GM06990 (cell line): Measurements from ENCODE around the gene CSTPP1.

ENCODE experiments used
- DNase-seq: peaks from one replicate; pipeline ENCODE4 v3.0.0-alpha.2; 2011; ENCODE audit not compliant: insufficient read length; ENCODE audit errors: extremely low read depth
- H3K27me3 ChIP-seq: replicated peaks from 2 replicates; pipeline ENCODE4 v1.6.0; 2011; ENCODE audit warnings: low read length; ENCODE audit not compliant: control insufficient read depth, insufficient read depth
- H3K36me3 ChIP-seq: 2 replicates; pipeline ENCODE4 v1.5.1; 2011; ENCODE audit warnings: low read length; ENCODE audit not compliant: control insufficient read depth, insufficient read depth
- H3K4me3 ChIP-seq: replicated peaks from 2 replicates; pipeline ENCODE4 v1.5.1; 2011; ENCODE audit warnings: low read depth, mild to moderate bottlenecking, control low read depth, low read length
- TF ChIP-seq, protein P1 (sequence below): IDR thresholded peaks from 2 replicates; pipeline ENCODE4 v1.5.1; 2011; ENCODE audit warnings: low read length, control low read depth, mild to moderate bottlenecking, inconsistent platforms; ENCODE audit not compliant: insufficient read depth, poor library complexity, severe bottlenecking

CSTPP1 gene

DNA sequence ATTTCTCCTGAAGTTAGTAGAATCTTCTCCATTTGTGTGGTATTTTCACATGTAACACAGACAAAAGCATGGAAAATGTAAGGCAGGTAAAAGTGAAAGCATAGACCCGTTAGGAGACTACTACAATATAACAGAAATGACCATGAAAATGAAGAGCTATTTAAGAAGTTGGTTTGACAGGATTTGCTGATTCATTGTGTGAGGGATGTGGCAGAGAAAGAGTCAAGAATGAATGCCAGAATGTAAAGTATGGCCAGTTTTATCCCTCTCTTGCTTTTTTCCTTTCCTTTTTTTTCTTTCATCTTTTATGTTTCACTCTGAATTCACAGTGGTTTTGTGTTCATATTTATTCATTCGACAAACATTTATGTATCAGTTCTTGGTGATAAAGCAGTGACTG lies 124.2 kb downstream of the CSTPP1 start:
- TF ChIP-seq, protein P1, sequence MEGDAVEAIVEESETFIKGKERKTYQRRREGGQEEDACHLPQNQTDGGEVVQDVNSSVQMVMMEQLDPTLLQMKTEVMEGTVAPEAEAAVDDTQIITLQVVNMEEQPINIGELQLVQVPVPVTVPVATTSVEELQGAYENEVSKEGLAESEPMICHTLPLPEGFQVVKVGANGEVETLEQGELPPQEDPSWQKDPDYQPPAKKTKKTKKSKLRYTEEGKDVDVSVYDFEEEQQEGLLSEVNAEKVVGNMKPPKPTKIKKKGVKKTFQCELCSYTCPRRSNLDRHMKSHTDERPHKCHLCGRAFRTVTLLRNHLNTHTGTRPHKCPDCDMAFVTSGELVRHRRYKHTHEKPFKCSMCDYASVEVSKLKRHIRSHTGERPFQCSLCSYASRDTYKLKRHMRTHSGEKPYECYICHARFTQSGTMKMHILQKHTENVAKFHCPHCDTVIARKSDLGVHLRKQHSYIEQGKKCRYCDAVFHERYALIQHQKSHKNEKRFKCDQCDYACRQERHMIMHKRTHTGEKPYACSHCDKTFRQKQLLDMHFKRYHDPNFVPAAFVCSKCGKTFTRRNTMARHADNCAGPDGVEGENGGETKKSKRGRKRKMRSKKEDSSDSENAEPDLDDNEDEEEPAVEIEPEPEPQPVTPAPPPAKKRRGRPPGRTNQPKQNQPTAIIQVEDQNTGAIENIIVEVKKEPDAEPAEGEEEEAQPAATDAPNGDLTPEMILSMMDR = no peak
- no peak for DNase-seq
- H3K36me3 ChIP-seq = no peaks in the 10 kb centered on the region
- no peak overlapping the region for H3K4me3 ChIP-seq
- no peaks in the 10 kb centered on the region for H3K27me3 ChIP-seq

DNA sequence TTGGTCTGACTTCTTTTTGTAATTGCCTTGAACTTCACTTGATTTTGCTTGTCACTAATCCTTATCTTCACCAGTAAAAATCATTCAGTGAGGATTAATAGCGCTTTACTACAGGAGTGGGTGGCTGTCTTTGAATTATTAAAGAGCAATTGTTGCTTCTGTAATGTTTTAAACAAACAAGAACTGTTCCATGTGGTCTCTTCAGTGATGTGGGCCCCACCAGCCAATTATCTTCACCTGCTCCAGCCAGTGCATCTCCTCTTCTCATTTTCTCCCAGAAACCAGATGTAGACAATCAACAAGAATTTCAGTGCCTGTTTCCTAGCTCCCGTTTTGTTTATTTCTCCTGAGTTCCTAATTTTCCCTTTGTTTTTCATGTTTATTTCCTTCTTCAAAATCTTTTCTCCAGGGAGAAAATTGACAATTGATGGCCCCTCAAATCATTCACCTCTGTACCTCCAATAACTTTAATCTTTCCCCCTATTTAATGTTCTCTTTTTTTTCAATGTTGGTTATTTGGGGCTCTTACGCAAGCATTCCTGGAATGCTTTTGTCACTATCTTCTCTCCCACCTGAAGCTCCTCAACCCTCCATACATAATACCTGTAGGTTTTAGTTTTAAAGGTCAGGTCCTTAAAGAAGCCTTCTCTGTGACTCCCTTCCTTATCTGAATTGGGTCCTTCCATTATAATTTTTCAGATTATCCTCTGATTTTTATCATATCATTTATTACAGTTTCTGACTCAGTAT lies 125.0 kb downstream of the CSTPP1 start:
- no peak overlapping the region for H3K4me3 ChIP-seq
- no peaks in the 10 kb centered on the region for H3K36me3 ChIP-seq
- TF ChIP-seq, protein P1 = no peak
- DNase-seq = no peak
- no peaks in the 10 kb centered on the region for H3K27me3 ChIP-seq

GRCh38 chr11:47062736-47063135 lies 126.2 kb downstream of the CSTPP1 start:
- TF ChIP-seq, protein P1 = no peak
- no peak for DNase-seq
- Histone ChIP-seq H3K4me3 (no peak overlapping the region), H3K36me3 (no peaks in the 10 kb centered on the region), H3K27me3 (no peaks in the 10 kb centered on the region)

DNA sequence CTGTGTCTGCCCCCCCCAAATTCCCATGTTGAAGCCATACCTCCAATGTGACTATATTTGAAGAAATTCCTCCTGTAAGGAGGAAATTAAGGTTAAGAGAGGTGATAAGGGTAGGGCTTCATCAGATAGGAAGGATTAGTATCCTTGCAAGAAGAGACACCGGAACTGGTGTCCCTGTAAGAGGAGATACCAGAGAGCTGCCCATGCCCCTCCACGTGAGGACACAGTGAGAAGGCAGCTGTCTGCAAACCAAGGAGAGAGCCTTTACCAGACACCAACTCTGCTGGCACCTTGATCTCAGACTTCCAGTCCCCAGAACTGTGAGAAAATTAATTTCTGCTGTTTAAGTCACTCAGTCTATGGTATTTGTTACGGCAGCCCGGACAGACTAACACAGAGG lies 130.8 kb downstream of the CSTPP1 start:
- H3K27me3 ChIP-seq = no peaks in the 10 kb centered on the region
- no peaks in the 10 kb centered on the region for H3K36me3 ChIP-seq
- TF ChIP-seq, protein P1 = no peak
- no peak for DNase-seq
- H3K4me3 ChIP-seq = no peak overlapping the region

DNA sequence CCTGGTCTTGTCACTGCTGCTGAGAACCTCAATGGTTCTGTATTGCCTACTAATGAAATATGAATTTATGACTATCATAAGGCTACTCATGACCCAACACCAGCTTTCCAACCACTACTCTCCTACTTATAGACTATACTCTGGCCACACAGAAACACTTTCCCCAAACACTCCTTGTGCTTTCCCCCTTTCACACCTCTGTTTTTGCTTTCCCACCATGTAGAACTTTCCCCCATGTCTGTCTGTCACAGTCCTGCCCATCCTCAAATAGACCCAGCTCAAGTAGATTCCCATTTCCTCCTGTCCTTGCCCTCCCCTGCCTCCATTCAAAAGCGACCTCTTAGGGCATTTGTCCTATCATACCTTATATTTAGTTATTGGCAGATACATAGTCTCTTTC lies 134.2 kb downstream of the CSTPP1 start:
- DNase-seq = no peak
- TF ChIP-seq, protein P1 = no peak
- H3K36me3 ChIP-seq = no peaks in the 10 kb centered on the region
- H3K27me3 ChIP-seq = no peaks in the 10 kb centered on the region
- no peak overlapping the region for H3K4me3 ChIP-seq

- Histone ChIP-seq H3K36me3 (no peaks in the 10 kb centered on the region), H3K4me3 (no peak overlapping the region), H3K27me3 (no peaks in the 10 kb centered on the region)
- TF ChIP-seq, protein P1 = no peak
- DNase-seq = no peak
Measured at GRCh38 chr11:47071341-47071740, 134.8 kb downstream of the CSTPP1 start.
